ENCODE measurements around the gene ETFDH. TPM values are rescaled to one million over a fixed set of nuclear protein-coding genes. Genes with fewer than 3 reads are reported as not detected.

ETFDH gene
- total RNA-seq, result 10 to 100 TPM; 15.6 to 46.8 (median 27.6) TPM

DNA sequence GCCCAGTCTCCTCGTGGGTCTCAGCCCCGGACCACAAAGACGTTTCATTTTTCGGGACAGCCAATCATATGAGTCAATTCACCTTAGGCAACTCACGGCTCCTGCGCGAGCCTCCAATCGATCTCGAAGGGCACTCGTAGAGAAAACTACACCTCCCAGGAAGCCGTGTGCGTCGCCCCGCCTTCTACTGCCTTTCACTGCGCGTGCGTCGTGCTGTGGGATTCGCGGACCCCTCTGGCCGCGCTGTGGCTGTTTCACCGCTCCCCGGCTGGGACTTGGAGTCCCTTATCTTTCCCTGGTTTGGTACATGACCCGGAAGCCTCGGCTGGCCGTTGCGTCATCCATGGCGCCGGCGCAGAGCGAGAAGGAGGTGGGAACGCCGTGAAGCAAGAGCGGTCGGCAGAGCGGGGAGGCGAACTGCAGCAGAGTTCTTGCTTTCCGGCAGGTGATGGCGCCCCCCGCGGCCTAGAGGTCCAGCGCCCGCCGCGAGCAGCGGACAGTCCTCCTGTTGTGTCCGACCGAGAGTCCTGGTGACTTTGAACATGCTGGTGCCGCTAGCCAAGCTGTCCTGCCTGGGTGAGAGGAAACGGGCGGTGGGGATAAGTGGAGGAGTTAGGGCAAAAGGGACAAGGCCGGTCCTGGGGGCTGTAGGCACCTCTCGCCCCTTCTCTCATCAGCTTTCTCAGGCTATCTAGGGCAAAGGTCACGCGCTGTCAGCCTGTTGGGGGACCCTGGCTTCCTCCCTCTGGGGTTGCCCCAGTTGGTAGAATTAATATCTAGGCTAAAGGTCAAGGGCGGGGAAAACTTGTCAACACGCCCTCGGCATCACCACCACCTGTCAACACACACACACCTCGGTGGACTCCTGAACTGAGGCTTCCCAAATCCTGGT is at the start of gene ETFDH:
TSS of gene ETFDH (plus strand) at position 382 of the 892 bp plus-strand sequence. CDS start at position 543, 161 bp downstream.
- Histone ChIP-seq H3K27ac (peak within 1 kb of the TSS; percentile 94 to 98), H3K4me3 (peak within 1 kb of the TSS; percentile 75 to 94), H3K9me3 (no peaks in the 10 kb centered on the region), H3K4me1 (peaks cover 0 to 4% of the 10 kb centered on the region in 2 donors), H3K36me3 (no peaks in the 10 kb centered on the region), H3K27me3 (no peaks in the 10 kb centered on the region)
- TF ChIP-seq, protein P1, sequence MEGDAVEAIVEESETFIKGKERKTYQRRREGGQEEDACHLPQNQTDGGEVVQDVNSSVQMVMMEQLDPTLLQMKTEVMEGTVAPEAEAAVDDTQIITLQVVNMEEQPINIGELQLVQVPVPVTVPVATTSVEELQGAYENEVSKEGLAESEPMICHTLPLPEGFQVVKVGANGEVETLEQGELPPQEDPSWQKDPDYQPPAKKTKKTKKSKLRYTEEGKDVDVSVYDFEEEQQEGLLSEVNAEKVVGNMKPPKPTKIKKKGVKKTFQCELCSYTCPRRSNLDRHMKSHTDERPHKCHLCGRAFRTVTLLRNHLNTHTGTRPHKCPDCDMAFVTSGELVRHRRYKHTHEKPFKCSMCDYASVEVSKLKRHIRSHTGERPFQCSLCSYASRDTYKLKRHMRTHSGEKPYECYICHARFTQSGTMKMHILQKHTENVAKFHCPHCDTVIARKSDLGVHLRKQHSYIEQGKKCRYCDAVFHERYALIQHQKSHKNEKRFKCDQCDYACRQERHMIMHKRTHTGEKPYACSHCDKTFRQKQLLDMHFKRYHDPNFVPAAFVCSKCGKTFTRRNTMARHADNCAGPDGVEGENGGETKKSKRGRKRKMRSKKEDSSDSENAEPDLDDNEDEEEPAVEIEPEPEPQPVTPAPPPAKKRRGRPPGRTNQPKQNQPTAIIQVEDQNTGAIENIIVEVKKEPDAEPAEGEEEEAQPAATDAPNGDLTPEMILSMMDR (IDR thresholded peaks at IDR 0.05), result peak; percentile 64 to 84 (median 70)
- TF ChIP-seq POLR2A (IDR thresholded peaks at IDR 0.05), result peak; percentile 90 to 93
- peak; percentile 99 for DNase-seq
- intact Hi-C loops (cut with DNase I; ENCODE audit: low total_unique reads), result no loop called here

DNA sequence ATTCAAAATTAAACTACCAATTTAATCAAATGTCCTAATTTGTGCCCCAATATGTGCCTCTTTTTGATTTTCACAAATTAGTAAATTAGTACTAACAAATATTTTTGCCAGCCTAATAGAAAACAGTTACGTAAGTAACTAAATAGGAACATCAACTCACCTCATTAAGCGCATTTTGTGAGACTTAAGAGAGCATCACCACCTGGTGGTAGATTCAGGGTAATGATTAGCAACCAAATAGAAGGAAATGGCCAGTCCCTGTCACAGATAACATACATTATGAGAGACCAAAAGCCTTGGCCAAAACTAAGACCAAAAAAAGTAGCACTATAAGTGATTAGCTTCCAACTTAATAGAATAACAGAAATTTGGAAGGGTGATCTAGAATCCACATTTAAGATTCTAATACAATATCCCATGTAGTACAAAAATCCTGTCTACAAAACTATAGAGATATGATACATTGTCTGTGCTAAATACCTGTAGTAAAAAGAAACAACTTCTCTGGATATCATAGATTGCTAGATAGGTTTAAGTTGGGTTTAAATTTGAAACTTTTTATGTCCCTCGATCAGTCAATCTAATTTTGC is 47.1 kb upstream of the ETFDH start:
- no peak overlapping the region for H3K4me3 ChIP-seq
- DNase-seq, result peak in 1 of 2 donors; percentile 22
- no peak for TF ChIP-seq POLR2A (IDR thresholded peaks at IDR 0.05)
- TF ChIP-seq, protein P1 (IDR thresholded peaks at IDR 0.05), result peak; percentile 64 to 84 (median 76)
- H3K27me3 ChIP-seq, result no peaks in the 10 kb centered on the region
- no peaks in the 10 kb centered on the region for H3K9me3 ChIP-seq
- H3K4me1 ChIP-seq, result no peaks in the 10 kb centered on the region
- H3K27ac ChIP-seq, result no peak overlapping the region
- intact Hi-C loops (cut with DNase I; ENCODE audit: low total_unique reads), result no loop called here
- no peaks in the 10 kb centered on the region for H3K36me3 ChIP-seq

DNA sequence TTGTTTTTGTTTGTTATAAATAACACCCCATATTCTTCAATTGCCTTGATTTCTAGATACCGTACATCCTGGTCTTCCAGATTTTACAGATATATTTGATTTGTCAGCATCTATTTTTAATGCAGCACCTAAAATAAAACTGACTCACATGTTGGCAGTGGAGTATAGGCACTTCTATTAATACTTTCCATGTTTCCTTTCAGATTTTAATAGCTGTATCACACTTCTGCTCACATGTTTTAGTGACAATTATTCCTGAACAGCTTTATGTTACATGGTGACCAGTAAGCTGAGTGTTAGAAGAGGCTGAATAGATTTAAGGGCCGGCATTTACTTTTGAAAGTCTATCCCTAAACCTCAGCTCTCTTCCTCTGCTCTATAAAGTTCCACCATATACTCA is 46.6 kb upstream of the ETFDH start:
- Histone ChIP-seq H3K4me1 (no peaks in the 10 kb centered on the region), H3K4me3 (no peak overlapping the region), H3K27me3 (no peaks in the 10 kb centered on the region), H3K27ac (no peak overlapping the region), H3K9me3 (no peaks in the 10 kb centered on the region), H3K36me3 (no peaks in the 10 kb centered on the region)
- intact Hi-C loops (cut with DNase I; ENCODE audit: low total_unique reads), result no loop called here
- no peak for TF ChIP-seq POLR2A (IDR thresholded peaks at IDR 0.05)
- TF ChIP-seq, protein P1 (IDR thresholded peaks at IDR 0.05), result no peak
- no peak for DNase-seq

DNA sequence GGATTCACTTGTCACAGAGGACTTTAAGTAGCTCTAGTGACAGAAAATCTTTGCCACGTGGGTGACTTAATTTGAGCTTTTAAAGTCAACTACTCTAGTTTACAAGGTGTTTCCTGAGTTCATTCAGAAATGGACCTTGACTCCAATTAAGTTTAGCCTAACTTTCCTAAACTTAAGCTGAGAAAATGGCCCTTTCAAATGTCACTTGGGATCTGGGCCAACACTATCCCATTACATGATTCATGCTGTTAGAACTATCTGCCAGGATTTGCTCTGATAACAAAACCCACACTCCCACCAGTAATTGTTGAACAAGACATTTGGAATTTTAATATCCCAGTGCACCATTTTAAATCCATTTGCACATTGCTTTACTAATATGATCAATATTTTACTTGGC is 41.2 kb upstream of the ETFDH start:
- Histone ChIP-seq H3K27ac (no peak overlapping the region), H3K4me1 (no peaks in the 10 kb centered on the region), H3K4me3 (no peak overlapping the region), H3K36me3 (no peaks in the 10 kb centered on the region), H3K9me3 (no peaks in the 10 kb centered on the region), H3K27me3 (no peaks in the 10 kb centered on the region)
- DNase-seq, result no peak
- intact Hi-C loops (cut with DNase I; ENCODE audit: low total_unique reads), result no loop called here
- TF ChIP-seq, protein P1 (IDR thresholded peaks at IDR 0.05), result no peak
- no peak for TF ChIP-seq POLR2A (IDR thresholded peaks at IDR 0.05)

DNA sequence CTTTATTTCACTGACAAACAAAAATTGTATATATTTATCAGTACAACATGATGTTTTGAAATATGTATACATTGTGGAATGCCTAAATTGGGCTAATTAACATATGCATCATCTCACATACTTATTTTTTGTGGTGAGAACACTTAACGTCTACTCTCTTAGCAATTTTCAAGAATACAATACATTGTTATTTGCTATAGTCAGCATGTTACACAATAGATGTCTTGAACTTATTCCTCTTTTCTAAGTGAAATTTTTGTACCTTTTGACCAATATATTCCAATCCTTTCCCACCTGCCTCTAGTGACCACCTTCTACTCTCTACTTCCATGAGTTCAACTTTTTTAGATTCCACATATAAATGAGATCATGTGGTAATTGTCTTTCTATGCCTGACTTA is 35.5 kb upstream of the ETFDH start:
- Histone ChIP-seq H3K36me3 (no peaks in the 10 kb centered on the region), H3K27ac (no peak overlapping the region), H3K4me3 (no peak overlapping the region), H3K4me1 (no peaks in the 10 kb centered on the region), H3K27me3 (no peaks in the 10 kb centered on the region), H3K9me3 (no peaks in the 10 kb centered on the region)
- intact Hi-C loops (cut with DNase I; ENCODE audit: low total_unique reads), result no loop called here
- no peak for DNase-seq
- TF ChIP-seq, protein P1 (IDR thresholded peaks at IDR 0.05), result no peak
- no peak for TF ChIP-seq POLR2A (IDR thresholded peaks at IDR 0.05)
